A549 (cell line): ENCODE measurements around the gene CEP112. TPM values are rescaled to one million over a fixed set of nuclear protein-coding genes. Genes with fewer than 3 reads are reported as not detected.

Experiments
- ATAC-seq, 2 experiments: fragments of 200-7000 bp in 1 of 2; fragments of >200 bp in 1 of 2; cut with Nextera tagmentation in 1 of 2; cut with Tn5 transposase in 1 of 2; 3 replicates each; pipeline versions ENCODE4 v1.8.0 to v1.9.1; 2018 to 2020; ENCODE audit warnings: mild to moderate bottlenecking in 1 of 2, moderate library complexity in 1 of 2
- CTCF ChIA-PET: fragments of 300-600 bp; sonication (Branson Sonifier 250); formaldehyde crosslinking; extraction: SDS; loops from one replicate; lab custom pipeline; 2021; ENCODE audit warnings: antibody characterized with exemption, inconsistent platforms; lab: Yijun Ruan, JAX
- POLR2A ChIA-PET: fragments of 350-600 bp; formaldehyde crosslinking; extraction: SDS; loops from one replicate; lab custom pipeline; 2021; ENCODE audit warnings: antibody characterized with exemption, inconsistent platforms; lab: Yijun Ruan, JAX
- DNase-seq, 2 experiments: peaks; one replicate each; pipeline versions ENCODE4 v3.0.0 to v3.0.0-alpha.2; 2011 to 2016; ENCODE audit warnings: low read depth in 1 of 2, low spot score in 1 of 2
- FAIRE-seq: peaks from 2 replicates; lab custom pipeline; 2011; peaks lifted over from hg19 to GRCh38; lab: Jason Lieb, UNC
- H3K27ac ChIP-seq, 2 experiments: fragments of >200 bp; sonication (Bioruptor Twin); formaldehyde crosslinking; 3 replicates each; pipeline ENCODE4 v1.5.1; 2016 to 2017
- H3K4me1 ChIP-seq: fragments of >200 bp; sonication (Bioruptor Twin); formaldehyde crosslinking; 3 replicates; pipeline ENCODE4 v1.6.1; 2016
- H3K4me2 ChIP-seq: fragments of >200 bp; sonication (Bioruptor Twin); formaldehyde crosslinking; 3 replicates; pipeline ENCODE4 v1.6.1; 2016
- H3K4me3 ChIP-seq: fragments of >200 bp; sonication (Bioruptor Twin); formaldehyde crosslinking; 3 replicates; pipeline ENCODE4 v1.5.1; 2016
- H3K9me3 ChIP-seq: fragments of >200 bp; sonication (Bioruptor Twin); formaldehyde crosslinking; 3 replicates; pipeline ENCODE4 v1.6.1; 2016
- BHLHE40 ChIP-seq: IDR thresholded peaks from 2 replicates; pipeline ENCODE4 v1.6.1; 2012; ENCODE audit warnings: low read depth, low read length, inconsistent platforms
- CBX8 ChIP-seq: fragments of 200-600 bp; sonication (generic); IDR thresholded peaks from 2 replicates; pipeline ENCODE4 v1.6.1; 2016
- CEBPB ChIP-seq, 2 experiments: fragments of >200 bp in 1 of 2; sonication (Bioruptor Twin) in 1 of 2; formaldehyde crosslinking in 1 of 2; IDR thresholded peaks; 2 replicates each; pipeline ENCODE4 v1.6.1; 2012 to 2016
- ESRRA ChIP-seq: fragments of 150-350 bp; IDR thresholded peaks from 2 replicates; pipeline ENCODE4 v1.6.1; 2014; ENCODE audit warnings: mild to moderate bottlenecking, low read length, borderline replicate concordance
- HDAC2 ChIP-seq: fragments of 200-600 bp; sonication (generic); IDR thresholded peaks from 2 replicates; pipeline ENCODE4 v1.6.1; 2016
- HES2 ChIP-seq: fragments of >200 bp; sonication (Bioruptor Twin); formaldehyde crosslinking; IDR thresholded peaks from 2 replicates; pipeline ENCODE4 v1.6.1; 2016
- HEYL ChIP-seq: fragments of 250-450 bp; sonication (Bioruptor Pico); IDR thresholded peaks from 2 replicates; pipeline ENCODE4 v1.8.0; 2021; ENCODE audit warnings: mild to moderate bottlenecking, moderate library complexity
- HOXA7 ChIP-seq: fragments of 250-450 bp; sonication (Bioruptor Pico); IDR thresholded peaks from 2 replicates; pipeline ENCODE4 v1.5.0; 2020; ENCODE audit warnings: mild to moderate bottlenecking, moderate library complexity
- HOXB13 ChIP-seq: fragments of 250-450 bp; sonication (Bioruptor Pico); IDR thresholded peaks from 2 replicates; pipeline ENCODE4 v1.5.0; 2020; ENCODE audit warnings: low read depth, mild to moderate bottlenecking, moderate library complexity
- JUNB ChIP-seq: fragments of >200 bp; sonication (Bioruptor Twin); formaldehyde crosslinking; IDR thresholded peaks from 2 replicates; pipeline ENCODE4 v1.6.1; 2016
- MAFK ChIP-seq: fragments of 450-650 bp; IDR thresholded peaks from 2 replicates; pipeline ENCODE4 v1.6.1; 2014; ENCODE audit not compliant: partially characterized antibody
- MYC ChIP-seq: IDR thresholded peaks from 2 replicates; pipeline ENCODE4 v1.6.1; 2012; ENCODE audit warnings: mild to moderate bottlenecking, inconsistent platforms, low read length, improper control_type of control experiment, borderline replicate concordance
- NFE2L2 ChIP-seq: fragments of 150-350 bp; conservative IDR thresholded peaks from 2 replicates; pipeline ENCODE4 v1.6.1; 2014; ENCODE audit warnings: low read length
- POLR2AphosphoS2 ChIP-seq: conservative IDR thresholded peaks from 2 replicates; pipeline ENCODE4 v1.6.1; 2012; ENCODE audit warnings: low read length, improper control_type of control experiment, inconsistent platforms
- RAD21 ChIP-seq, 2 experiments: fragments of >200 bp in 1 of 2; sonication (Bioruptor Twin) in 1 of 2; formaldehyde crosslinking in 1 of 2; IDR thresholded peaks in 1 of 2; conservative IDR thresholded peaks in 1 of 2; 2 replicates in 1 of 2; 3 replicates in 1 of 2; pipeline ENCODE4 v1.6.1; 2012 to 2018; ENCODE audit warnings: inconsistent platforms in 1 of 2
- SMC3 ChIP-seq: fragments of >200 bp; sonication (Bioruptor Twin); formaldehyde crosslinking; IDR thresholded peaks from 3 replicates; pipeline ENCODE4 v1.6.1; 2018; ENCODE audit warnings: inconsistent platforms
- USF2 ChIP-seq: fragments of 450-650 bp; IDR thresholded peaks from 2 replicates; pipeline ENCODE4 v1.6.1; 2014; ENCODE audit warnings: antibody characterized with exemption
- ZFP36 ChIP-seq: fragments of 450-650 bp; IDR thresholded peaks from 2 replicates; pipeline ENCODE4 v1.6.1; 2014; ENCODE audit warnings: borderline replicate concordance; ENCODE audit not compliant: partially characterized antibody
- ZNF302 ChIP-seq: fragments of 250-450 bp; sonication (Bioruptor Pico); IDR thresholded peaks from 2 replicates; pipeline ENCODE4 v1.9.0; 2021; ENCODE audit warnings: inconsistent platforms, mild to moderate bottlenecking, moderate library complexity
- WGBS: methylation state at CpG from one replicate; pipeline ENCODE4 v1.1.6; 2017; ENCODE audit errors: missing lambda C conversion rate; 5-methylcytosine and 5-hydroxymethylcytosine counted together
- polyA plus RNA-seq, 4 experiments: library from polyadenylated mRNA; depleted of rRNA in 3 of 4; stranded (reverse); fragments of >200 nt; fragmentation: RNase III in 1 of 4; extraction: RNeasy Plus Mini Kit Qiagen cat#74134 plus additional on column Dnase treatment in 1 of 4; gene quantifications; 2 replicates in 3 of 4; 3 replicates in 1 of 4; pipeline ENCODE4 v1.2.3, GENCODE V29; 2011 to 2017
- TF ChIP-seq, protein P1 (sequence below): fragments of >200 bp; sonication (Bioruptor Twin); formaldehyde crosslinking; IDR thresholded peaks from 3 replicates; pipeline ENCODE4 v1.5.1; 2016

CEP112 gene
- polyA plus RNA-seq, 2 of the 4 experiments (the other 2 are of a cell fraction), result 9.6 to 15.2 TPM

DNA sequence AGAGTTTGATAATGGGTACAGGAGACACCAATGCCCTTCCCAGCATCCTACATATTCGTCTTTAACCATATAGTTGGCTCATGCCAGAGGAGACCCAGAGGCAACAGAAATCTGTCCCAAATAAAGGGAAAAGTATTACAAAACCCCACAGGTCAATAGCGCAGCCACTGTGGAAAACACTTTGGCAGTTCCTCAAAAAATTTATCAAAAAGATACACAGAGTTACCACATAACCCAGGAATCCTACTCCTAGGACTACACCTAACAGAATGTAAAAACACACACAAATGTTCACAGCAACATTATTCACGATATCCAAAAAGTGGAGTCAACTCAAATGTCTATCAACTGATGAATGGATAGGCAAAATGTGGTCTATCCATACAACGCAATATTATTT, 135.8 kb downstream of the CEP112 start (continued):
- TF ChIP-seq HDAC2 (no peak), ZFP36 (no peak)

DNA sequence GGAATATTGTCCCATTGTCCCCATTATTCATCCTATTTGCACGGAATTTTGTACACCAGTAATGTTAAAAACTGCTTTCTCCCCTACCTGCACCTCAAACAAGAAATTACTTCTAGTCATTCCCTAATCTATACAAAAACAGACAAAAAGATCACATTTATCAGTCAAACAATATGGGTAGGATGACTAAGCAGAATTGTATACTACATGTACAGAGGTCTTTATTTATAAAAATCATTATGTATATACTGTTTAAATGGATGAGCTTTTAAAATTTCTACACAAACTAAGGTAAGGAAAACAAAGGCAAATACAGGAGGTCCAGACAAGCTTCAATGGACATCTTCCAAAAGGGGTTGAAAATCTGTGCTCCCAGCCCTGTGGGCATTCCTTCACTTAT, 137.7 kb downstream of the CEP112 start:
- TF ChIP-seq BHLHE40 (no peak), MAFK (peak; percentile 71), POLR2AphosphoS2 (no peak), RAD21 (conservative IDR thresholded peaks at IDR 0.05 in 1 of 2, IDR thresholded peaks at IDR 0.05 in 1 of 2) (no peak), NFE2L2 (peak; percentile 56), HOXA7 (CRISPR knock-in tag) (no peak), HOXB13 (CRISPR knock-in tag) (no peak), CEBPB (IDR thresholded peaks at IDR 0.05) (no peak), MYC (no peak), HES2 (no peak), ESRRA (no peak)
- TF ChIP-seq, protein P1, sequence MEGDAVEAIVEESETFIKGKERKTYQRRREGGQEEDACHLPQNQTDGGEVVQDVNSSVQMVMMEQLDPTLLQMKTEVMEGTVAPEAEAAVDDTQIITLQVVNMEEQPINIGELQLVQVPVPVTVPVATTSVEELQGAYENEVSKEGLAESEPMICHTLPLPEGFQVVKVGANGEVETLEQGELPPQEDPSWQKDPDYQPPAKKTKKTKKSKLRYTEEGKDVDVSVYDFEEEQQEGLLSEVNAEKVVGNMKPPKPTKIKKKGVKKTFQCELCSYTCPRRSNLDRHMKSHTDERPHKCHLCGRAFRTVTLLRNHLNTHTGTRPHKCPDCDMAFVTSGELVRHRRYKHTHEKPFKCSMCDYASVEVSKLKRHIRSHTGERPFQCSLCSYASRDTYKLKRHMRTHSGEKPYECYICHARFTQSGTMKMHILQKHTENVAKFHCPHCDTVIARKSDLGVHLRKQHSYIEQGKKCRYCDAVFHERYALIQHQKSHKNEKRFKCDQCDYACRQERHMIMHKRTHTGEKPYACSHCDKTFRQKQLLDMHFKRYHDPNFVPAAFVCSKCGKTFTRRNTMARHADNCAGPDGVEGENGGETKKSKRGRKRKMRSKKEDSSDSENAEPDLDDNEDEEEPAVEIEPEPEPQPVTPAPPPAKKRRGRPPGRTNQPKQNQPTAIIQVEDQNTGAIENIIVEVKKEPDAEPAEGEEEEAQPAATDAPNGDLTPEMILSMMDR, result no peak
- TF ChIP-seq, all 56 proteins: peak for 2
- ATAC-seq, result no peak
- Histone ChIP-seq H3K9me3 (no peaks in the 10 kb centered on the region), H3K27ac (peak overlapping the region in 1 of 2 experiments; percentile 42; a peak in 1 of 6 replicates), H3K4me2 (no peak overlapping the region), H3K4me3 (no peak overlapping the region), H3K4me1 (no peaks in the 10 kb centered on the region)
- POLR2A ChIA-PET, result no interaction called here
- no peak for FAIRE-seq
- WGBS, result 78% methylated on average over 1 of the region's 1 CpG
- DNase-seq, result no peak
- CTCF ChIA-PET, result interaction anchor here (0.9 kb wide), 1 partner anchor 21 kb away, joined by 3 read pairs; no protein-coding TSS in a partner anchor

DNA sequence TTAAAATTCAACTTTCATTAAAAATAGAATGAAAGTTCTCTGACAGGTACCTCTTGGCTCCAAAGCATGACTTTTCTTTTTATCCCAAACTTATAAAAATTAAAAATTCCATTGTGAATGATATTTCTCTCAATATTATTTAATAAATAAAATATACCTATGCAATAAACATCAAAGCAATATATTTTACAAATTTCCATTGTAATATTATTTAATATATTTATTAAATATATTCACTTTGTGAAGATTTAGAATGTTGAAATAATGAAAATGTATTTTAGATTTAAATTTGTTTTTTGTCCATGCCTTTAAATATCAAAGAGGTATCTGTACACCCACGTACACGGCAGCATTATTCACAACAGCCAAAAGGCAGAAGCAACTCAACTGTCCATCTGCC, 147.8 kb downstream of the CEP112 start:
- no peak overlapping the region for H3K27ac ChIP-seq
- H3K4me2 ChIP-seq, result no peak overlapping the region
- H3K4me1 ChIP-seq, result no peaks in the 10 kb centered on the region
- ChIA-PET POLR2A (no interaction called here), CTCF (no interaction called here)
- FAIRE-seq (no peak), DNase-seq (no peak), ATAC-seq (no peak)
- 59% methylated on average over 2 of the region's 2 CpGs for WGBS
- no peak for TF ChIP-seq ZNF302
- no peak for TF ChIP-seq HOXA7 (CRISPR knock-in tag)
- no peak for TF ChIP-seq CBX8
- TF ChIP-seq, protein P1, result no peak
- no peak for TF ChIP-seq JUNB
- TF ChIP-seq USF2, result no peak
- TF ChIP-seq SMC3, result no peak
- TF ChIP-seq HEYL, result no peak
- H3K4me3 ChIP-seq, result no peak overlapping the region
- H3K9me3 ChIP-seq, result no peaks in the 10 kb centered on the region
